GM18505 (cell line): ENCODE measurements around the gene CCR4.
"Not testable (repeated sequence)": the region's sequence is repeated elsewhere in the genome, so short reads cannot be mapped to it uniquely, and the experiment has no call there.

Source experiments
- ATAC-seq: cut with Tn5 transposase; IDR thresholded peaks from one replicate; pipeline ENCODE4 v1.9.1; 2021; ENCODE audit not compliant: unreplicated experiment
- POLR2A ChIP-seq: IDR thresholded peaks from 4 replicates; pipeline ENCODE4 v1.6.1; 2011; ENCODE audit warnings: borderline replicate concordance; ENCODE audit not compliant: insufficient read depth, insufficient read length; ENCODE audit errors: extremely low read depth

Gene CCR4

GRCh38 chr3:32960404-32961170 is 9.1 kb downstream of the CCR4 start:
- ATAC-seq: no peak
- no peak for TF ChIP-seq POLR2A

GRCh38 chr3:32961189-32961715 is 9.8 kb downstream of the CCR4 start:
- TF ChIP-seq POLR2A: no peak
- ATAC-seq: no peak

- no peak for TF ChIP-seq POLR2A
- no peak for ATAC-seq
Observed at GRCh38 chr3:32963871-32964270, 12.4 kb downstream of the CCR4 start.

- not testable (repeated sequence) for ATAC-seq
Observed at GRCh38 chr3:32964781-32965180, 13.3 kb downstream of the CCR4 start.

GRCh38 chr3:32965617-32966213 is 14.3 kb downstream of the CCR4 start:
- not testable (repeated sequence) for ATAC-seq

GRCh38 chr3:32966627-32967026 is 15.2 kb downstream of the CCR4 start:
- not testable (repeated sequence) for ATAC-seq

GRCh38 chr3:32968166-32968919 is 16.9 kb downstream of the CCR4 start:
- no peak for ATAC-seq
- TF ChIP-seq POLR2A: no peak

- TF ChIP-seq POLR2A: no peak
- ATAC-seq: no peak
Observed at GRCh38 chr3:32968920-32969389, 17.5 kb downstream of the CCR4 start.

GRCh38 chr3:32969656-32970055 is 18.2 kb downstream of the CCR4 start:
- no peak for TF ChIP-seq POLR2A
- no peak for ATAC-seq

GRCh38 chr3:32971291-32971690 is 19.8 kb downstream of the CCR4 start:
- ATAC-seq: not testable (repeated sequence)

- no peak for TF ChIP-seq POLR2A
- ATAC-seq: no peak
Observed at GRCh38 chr3:32972482-32973146, 21.2 kb downstream of the CCR4 start.

- ATAC-seq: peak; percentile 89
- TF ChIP-seq POLR2A: no peak
Observed at GRCh38 chr3:32973982-32974381, 22.5 kb downstream of the CCR4 start.

- no peak for ATAC-seq
- no peak for TF ChIP-seq POLR2A
Observed at GRCh38 chr3:32975891-32976595, 24.6 kb downstream of the CCR4 start.
